Activated CD4-positive, alpha-beta T cell treated with anti-CD3 and anti-CD28 coated beads, Interleukin-2, amount 50 U/mL, for 4 hours (primary cell): ENCODE results near the gene KLRC4.

Experiments used
- DNase-seq, 2 experiments: peaks; one replicate each; pipeline ENCODE4 v3.0.0-alpha.2; 2020

KLRC4 gene

GRCh38 chr12:10366875-10367274 lies 42.7 kb downstream of the KLRC4 start:
- no peak for DNase-seq

GRCh38 chr12:10365696-10366405 lies 43.7 kb downstream of the KLRC4 start:
- DNase-seq, result no peak

- DNase-seq, result peak; percentile 49 to 57
These were observed 44.5 kb downstream of the KLRC4 start for GRCh38 chr12:10364815-10365622.

- DNase-seq, result no peak
These were observed 45.4 kb downstream of the KLRC4 start for GRCh38 chr12:10363914-10364814.

GRCh38 chr12:10363658-10363913 lies 46.0 kb downstream of the KLRC4 start:
- DNase-seq, result no peak

- DNase-seq, result no peak
These were observed 46.5 kb downstream of the KLRC4 start for GRCh38 chr12:10362828-10363657.

GRCh38 chr12:10362325-10362724 lies 47.2 kb downstream of the KLRC4 start:
- no peak for DNase-seq

- no peak for DNase-seq
These were observed 47.9 kb downstream of the KLRC4 start for GRCh38 chr12:10361622-10362021.

GRCh38 chr12:10361084-10361483 lies 48.5 kb downstream of the KLRC4 start:
- no peak for DNase-seq

GRCh38 chr12:10358969-10359368 lies 50.6 kb downstream of the KLRC4 start:
- no peak for DNase-seq

GRCh38 chr12:10358131-10358530 lies 51.4 kb downstream of the KLRC4 start:
- no peak for DNase-seq
